ENCODE measurements around the gene NTS. TPM values are rescaled to one million over a fixed set of nuclear protein-coding genes. Genes with fewer than 3 reads are reported as not detected.

The NTS gene
- total and polyA plus RNA-seq, 4 donors, result 0.65 TPM; not detected in 3

DNA sequence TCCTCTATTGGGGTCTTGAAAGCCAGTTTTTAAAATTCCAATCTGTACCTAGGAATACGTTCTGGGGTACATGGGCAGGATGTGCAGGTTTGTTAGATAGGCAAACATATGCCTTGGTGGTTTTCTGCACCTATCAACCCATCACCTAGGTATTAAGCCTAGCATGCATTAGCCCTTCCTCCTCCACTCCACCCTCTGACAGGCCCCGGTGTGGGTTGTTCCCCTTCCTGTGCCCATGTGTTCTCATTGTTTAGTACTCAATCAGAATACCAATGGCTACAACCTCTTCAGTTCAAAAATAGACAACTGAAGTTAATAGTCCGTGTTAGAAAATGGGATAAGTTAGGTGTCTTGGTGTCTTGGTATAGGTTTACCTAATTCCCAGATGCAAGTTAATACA lies 3.4 kb downstream of the NTS start:
- ATAC-seq (ENCODE audit: low FRiP score) (no peak), DNase-seq (no peak)
- intact Hi-C loops (cut with DNase I), result no loop called here
- Histone ChIP-seq H3K9me3 (ENCODE audit: control insufficient read depth, low read length) (no peaks in the 10 kb centered on the region), H3K27ac (ENCODE audit: low read depth in 1 of 2, low read length in 2 of 2) (no peak overlapping the region), H3K4me3 (ENCODE audit: low read length in 2 of 2) (no peak overlapping the region), H3K36me3 (ENCODE audit: control insufficient read depth in 1 of 2, insufficient read depth in 2 of 2, low read length in 1 of 2) (no peaks in the 10 kb centered on the region), H3K4me1 (ENCODE audit: control insufficient read depth in 1 of 2, insufficient read depth in 2 of 2, low read length in 2 of 2) (no peaks in the 10 kb centered on the region), H3K27me3 (ENCODE audit: control insufficient read depth in 1 of 2, insufficient read depth in 2 of 2, low read length in 1 of 2) (no peaks in the 10 kb centered on the region)
- 67 to 74% methylated on average over 3 of the region's 3 CpGs for WGBS, 2 donors

DNA sequence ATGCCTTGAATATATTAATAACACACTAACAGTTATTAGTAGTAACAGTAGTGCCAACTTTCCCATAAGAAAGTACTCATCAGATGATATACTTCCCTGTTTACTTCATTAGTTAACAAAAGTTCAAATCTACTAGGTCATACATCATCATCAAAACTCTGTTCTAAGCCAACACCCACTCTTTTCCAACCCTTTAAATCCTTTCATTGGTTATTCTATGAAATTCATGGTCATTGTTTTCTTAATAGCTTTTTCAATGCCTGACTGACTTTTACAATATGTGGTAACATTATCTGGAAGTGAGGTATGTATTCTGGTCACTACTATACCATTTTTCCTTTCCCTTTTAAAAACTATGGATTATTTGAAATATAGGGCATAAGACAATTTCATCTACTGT lies 9.7 kb downstream of the NTS start:
- Histone ChIP-seq H3K36me3 (ENCODE audit: control insufficient read depth in 1 of 2, insufficient read depth in 2 of 2, low read length in 1 of 2) (no peaks in the 10 kb centered on the region), H3K4me3 (ENCODE audit: low read length in 2 of 2) (no peak overlapping the region), H3K4me1 (ENCODE audit: control insufficient read depth in 1 of 2, insufficient read depth in 2 of 2, low read length in 2 of 2) (no peaks in the 10 kb centered on the region), H3K27me3 (ENCODE audit: control insufficient read depth in 1 of 2, insufficient read depth in 2 of 2, low read length in 1 of 2) (no peaks in the 10 kb centered on the region), H3K27ac (ENCODE audit: low read depth in 1 of 2, low read length in 2 of 2) (no peak overlapping the region), H3K9me3 (ENCODE audit: control insufficient read depth, low read length) (no peaks in the 10 kb centered on the region)
- intact Hi-C loops (cut with DNase I), result no loop called here
- DNase-seq (no peak), ATAC-seq (ENCODE audit: low FRiP score) (no peak)

DNA sequence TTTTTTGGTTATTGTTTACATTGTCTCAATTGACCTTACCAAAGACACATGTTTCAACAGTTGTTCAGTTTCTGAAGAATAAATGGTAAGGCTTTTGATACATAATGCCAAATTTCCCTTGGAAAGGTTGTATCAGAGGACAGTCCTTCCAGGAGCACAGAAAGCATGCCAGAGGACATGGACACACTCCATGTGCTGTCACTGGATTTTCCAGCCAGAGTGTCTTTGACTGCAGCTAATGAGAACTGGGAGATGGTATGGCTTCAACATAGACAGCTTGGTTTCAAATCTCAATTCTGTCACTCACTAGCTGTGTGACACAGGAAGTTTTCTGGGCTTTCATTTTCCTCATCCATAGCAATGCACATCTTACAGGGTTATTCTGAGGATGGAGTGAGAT lies 20.6 kb downstream of the NTS start:
- DNase-seq (no peak), ATAC-seq (ENCODE audit: low FRiP score) (no peak)
- H3K36me3 ChIP-seq (ENCODE audit: control insufficient read depth in 1 of 2, insufficient read depth in 2 of 2, low read length in 1 of 2), result no peaks in the 10 kb centered on the region
- H3K9me3 ChIP-seq (ENCODE audit: control insufficient read depth, low read length), result no peaks in the 10 kb centered on the region
- intact Hi-C loops (cut with DNase I), result no loop called here
- no peaks in the 10 kb centered on the region for H3K4me1 ChIP-seq (ENCODE audit: control insufficient read depth in 1 of 2, insufficient read depth in 2 of 2, low read length in 2 of 2)
- no peak overlapping the region for H3K27ac ChIP-seq (ENCODE audit: low read depth in 1 of 2, low read length in 2 of 2)
- H3K4me3 ChIP-seq (ENCODE audit: low read length in 2 of 2), result no peak overlapping the region
- no peaks in the 10 kb centered on the region for H3K27me3 ChIP-seq (ENCODE audit: control insufficient read depth in 1 of 2, insufficient read depth in 2 of 2, low read length in 1 of 2)

DNA sequence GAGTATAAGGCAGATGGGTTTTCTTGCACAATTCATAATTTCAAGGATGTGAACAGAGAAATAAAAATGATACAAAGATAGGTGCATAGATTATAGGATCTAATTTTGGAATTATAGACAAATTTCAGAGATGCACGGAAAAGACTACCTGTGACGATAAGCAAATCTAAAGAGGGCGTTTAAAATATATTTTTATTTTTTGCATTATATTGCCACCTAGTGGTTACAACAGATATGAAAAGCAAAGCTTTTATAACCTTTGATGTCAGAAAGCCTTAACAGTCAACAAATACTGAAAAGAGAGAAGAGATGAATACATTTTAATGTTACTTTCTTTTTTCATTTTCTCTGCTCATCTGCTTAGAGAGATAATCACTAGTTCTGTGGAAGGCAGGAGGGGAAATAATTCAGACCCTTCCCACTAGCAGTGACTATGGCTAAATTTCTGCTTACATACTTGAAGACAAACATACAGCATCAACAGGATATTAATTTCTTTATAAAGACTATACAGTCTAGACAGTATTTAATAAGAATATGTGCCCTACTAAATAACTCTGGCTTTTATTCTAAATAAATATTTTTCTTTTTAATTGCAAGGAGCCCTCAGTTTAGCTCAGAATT lies 46.3 kb downstream of the NTS start:
- DNase-seq, result no peak
- intact Hi-C loops (cut with DNase I), result loop anchor here in 1 of 2 donors (5.0 kb wide), 1 partner anchor 453 kb away; no protein-coding TSS in a partner anchor
- H3K27me3 ChIP-seq (ENCODE audit: control insufficient read depth in 1 of 2, insufficient read depth in 2 of 2, low read length in 1 of 2), result no peaks in the 10 kb centered on the region
- H3K27ac ChIP-seq (ENCODE audit: low read depth in 1 of 2, low read length in 2 of 2), result no peak overlapping the region
- no peaks in the 10 kb centered on the region for H3K36me3 ChIP-seq (ENCODE audit: control insufficient read depth in 1 of 2, insufficient read depth in 2 of 2, low read length in 1 of 2)
- no peaks in the 10 kb centered on the region for H3K9me3 ChIP-seq (ENCODE audit: control insufficient read depth, low read length)
- no peaks in the 10 kb centered on the region for H3K4me1 ChIP-seq (ENCODE audit: control insufficient read depth in 1 of 2, insufficient read depth in 2 of 2, low read length in 2 of 2)
- no peak for ATAC-seq (ENCODE audit: low FRiP score)
- H3K4me3 ChIP-seq (ENCODE audit: low read length in 2 of 2), result no peak overlapping the region
- 1% methylated on average over 3 of the region's 3 CpGs for WGBS, 2 donors

DNA sequence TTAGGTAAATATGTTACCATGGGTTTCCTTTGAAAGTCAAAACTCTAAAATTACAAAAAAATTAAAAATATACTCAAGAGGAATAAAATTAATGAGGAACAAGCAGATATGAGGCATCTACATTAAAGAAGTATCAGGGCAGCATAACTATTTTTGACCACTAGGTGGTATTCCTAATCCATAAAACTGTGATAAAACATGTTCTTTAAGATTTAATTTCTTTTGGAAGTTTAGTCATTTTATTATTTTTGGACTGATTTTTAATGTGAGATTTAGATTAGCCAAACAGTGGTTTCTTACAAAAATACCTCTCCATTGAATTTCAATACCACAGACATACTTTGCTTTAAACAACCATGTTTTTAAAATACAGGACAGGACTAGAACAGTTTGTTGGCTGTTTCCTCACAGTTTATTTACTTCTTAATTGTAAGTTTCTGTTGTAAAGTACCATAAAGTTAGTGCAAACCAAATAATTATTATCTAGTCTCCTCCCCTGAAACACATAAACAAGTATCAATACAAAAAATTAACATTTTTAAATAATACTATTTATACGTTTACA lies 49.8 kb downstream of the NTS start:
- intact Hi-C loops (cut with DNase I), result loop anchor here in 1 of 2 donors (5.0 kb wide), 1 partner anchor 457 kb away; no protein-coding TSS in a partner anchor
- no peaks in the 10 kb centered on the region for H3K27me3 ChIP-seq (ENCODE audit: control insufficient read depth in 1 of 2, insufficient read depth in 2 of 2, low read length in 1 of 2)
- no peak overlapping the region for H3K27ac ChIP-seq (ENCODE audit: low read depth in 1 of 2, low read length in 2 of 2)
- no peaks in the 10 kb centered on the region for H3K4me1 ChIP-seq (ENCODE audit: control insufficient read depth in 1 of 2, insufficient read depth in 2 of 2, low read length in 2 of 2)
- DNase-seq (no peak), ATAC-seq (ENCODE audit: low FRiP score) (no peak)
- WGBS, 2 donors, result 78% methylated on average over 1 of the region's 1 CpG
- no peaks in the 10 kb centered on the region for H3K9me3 ChIP-seq (ENCODE audit: control insufficient read depth, low read length)
- no peaks in the 10 kb centered on the region for H3K36me3 ChIP-seq (ENCODE audit: control insufficient read depth in 1 of 2, insufficient read depth in 2 of 2, low read length in 1 of 2)
- H3K4me3 ChIP-seq (ENCODE audit: low read length in 2 of 2), result no peak overlapping the region

DNA sequence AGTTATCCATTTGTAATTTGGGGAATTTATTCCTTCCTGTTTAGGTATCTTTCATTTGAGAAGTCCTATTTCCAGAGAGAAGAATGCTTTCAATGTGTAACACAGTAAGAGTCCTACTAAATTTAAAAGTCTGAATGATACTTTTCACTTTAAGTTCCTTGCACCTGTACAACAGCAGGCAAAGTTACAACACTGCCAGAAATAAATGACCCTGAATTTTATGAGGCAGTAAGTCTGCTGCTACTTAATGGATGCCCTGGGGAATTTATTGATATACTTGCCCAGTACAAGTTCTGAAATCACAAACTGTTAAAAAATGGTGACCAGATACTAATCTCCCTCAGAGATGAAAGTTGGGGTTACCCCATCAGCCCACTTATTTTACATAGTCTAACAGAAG lies 53.1 kb downstream of the NTS start:
- no peaks in the 10 kb centered on the region for H3K4me1 ChIP-seq (ENCODE audit: control insufficient read depth in 1 of 2, insufficient read depth in 2 of 2, low read length in 2 of 2)
- no peak overlapping the region for H3K4me3 ChIP-seq (ENCODE audit: low read length in 2 of 2)
- H3K9me3 ChIP-seq (ENCODE audit: control insufficient read depth, low read length), result no peaks in the 10 kb centered on the region
- H3K27me3 ChIP-seq (ENCODE audit: control insufficient read depth in 1 of 2, insufficient read depth in 2 of 2, low read length in 1 of 2), result no peaks in the 10 kb centered on the region
- H3K36me3 ChIP-seq (ENCODE audit: control insufficient read depth in 1 of 2, insufficient read depth in 2 of 2, low read length in 1 of 2), result no peaks in the 10 kb centered on the region
- no peak for ATAC-seq (ENCODE audit: low FRiP score)
- H3K27ac ChIP-seq (ENCODE audit: low read depth in 1 of 2, low read length in 2 of 2), result no peak overlapping the region
- intact Hi-C loops (cut with DNase I), result no loop called here
- no peak for DNase-seq

Other genes with a start within 250 kb of the NTS start
- gene RASSF9, start 37.9 kb upstream of the NTS start, total RNA-seq, result 1 to 10 TPM; 6.5 to 7.9 TPM
- under 1 TPM; 0.25 to 0.46 TPM for gene RASSF9, start 37.9 kb upstream of the NTS start, polyA plus RNA-seq

Measured in aorta (tissue), 5 donors.